ENCODE data around the gene APOA4. TPM values are rescaled to one million over a fixed set of nuclear protein-coding genes. Genes with fewer than 3 reads are reported as not detected.

APOA4 gene
- total and polyA plus RNA-seq, 4 donors, result 0.89 to 382 (median 131) TPM

DNA sequence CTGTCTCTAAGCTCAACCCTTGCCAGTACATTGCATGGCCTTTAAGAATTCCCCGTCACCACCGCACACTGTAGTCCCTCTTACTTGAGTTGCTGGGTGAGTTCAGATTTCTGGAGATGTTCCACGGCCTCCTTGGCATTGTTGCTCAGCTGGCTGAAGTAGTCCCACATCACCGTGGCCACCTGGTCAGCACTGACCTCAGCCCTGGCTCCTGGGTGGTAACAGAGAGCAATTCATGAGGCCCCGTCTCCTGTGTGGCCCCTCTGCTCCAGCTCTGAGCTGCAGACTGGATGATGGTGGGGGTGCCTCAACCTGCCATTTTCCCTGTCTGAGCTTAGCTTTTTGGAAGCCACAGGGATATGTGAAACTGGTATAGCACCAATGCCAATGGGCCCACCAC lies 529 bp downstream of the APOA4 start:
- H3K27ac ChIP-seq (ENCODE audit: low read depth in 1 of 2, low read length in 2 of 2), result no peak overlapping the region
- no peaks in the 10 kb centered on the region for H3K27me3 ChIP-seq (ENCODE audit: control insufficient read depth in 4 of 4, insufficient read depth in 4 of 4, low read length in 3 of 4)
- no peak overlapping the region for H3K4me3 ChIP-seq (ENCODE audit: low read depth in 1 of 3, low read length in 3 of 3)
- peaks cover 15 to 28% (median 23%) of the 10 kb centered on the region in 4 donors for H3K4me1 ChIP-seq (ENCODE audit: control insufficient read depth in 4 of 4, insufficient read depth in 4 of 4, low read length in 3 of 4)
- TF ChIP-seq HNF4G (IDR thresholded peaks at IDR 0.05) (no peak), NR2F2 (IDR thresholded peaks at IDR 0.05) (no peak), FOXA2 (IDR thresholded peaks at IDR 0.05) (no peak), HNF4A (conservative IDR thresholded peaks at IDR 0.05) (no peak)
- TF ChIP-seq, protein P1, sequence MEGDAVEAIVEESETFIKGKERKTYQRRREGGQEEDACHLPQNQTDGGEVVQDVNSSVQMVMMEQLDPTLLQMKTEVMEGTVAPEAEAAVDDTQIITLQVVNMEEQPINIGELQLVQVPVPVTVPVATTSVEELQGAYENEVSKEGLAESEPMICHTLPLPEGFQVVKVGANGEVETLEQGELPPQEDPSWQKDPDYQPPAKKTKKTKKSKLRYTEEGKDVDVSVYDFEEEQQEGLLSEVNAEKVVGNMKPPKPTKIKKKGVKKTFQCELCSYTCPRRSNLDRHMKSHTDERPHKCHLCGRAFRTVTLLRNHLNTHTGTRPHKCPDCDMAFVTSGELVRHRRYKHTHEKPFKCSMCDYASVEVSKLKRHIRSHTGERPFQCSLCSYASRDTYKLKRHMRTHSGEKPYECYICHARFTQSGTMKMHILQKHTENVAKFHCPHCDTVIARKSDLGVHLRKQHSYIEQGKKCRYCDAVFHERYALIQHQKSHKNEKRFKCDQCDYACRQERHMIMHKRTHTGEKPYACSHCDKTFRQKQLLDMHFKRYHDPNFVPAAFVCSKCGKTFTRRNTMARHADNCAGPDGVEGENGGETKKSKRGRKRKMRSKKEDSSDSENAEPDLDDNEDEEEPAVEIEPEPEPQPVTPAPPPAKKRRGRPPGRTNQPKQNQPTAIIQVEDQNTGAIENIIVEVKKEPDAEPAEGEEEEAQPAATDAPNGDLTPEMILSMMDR (IDR thresholded peaks at IDR 0.05; ENCODE audit: low read depth, low read length, missing input control), result no peak
- TF ChIP-seq, protein P2, sequence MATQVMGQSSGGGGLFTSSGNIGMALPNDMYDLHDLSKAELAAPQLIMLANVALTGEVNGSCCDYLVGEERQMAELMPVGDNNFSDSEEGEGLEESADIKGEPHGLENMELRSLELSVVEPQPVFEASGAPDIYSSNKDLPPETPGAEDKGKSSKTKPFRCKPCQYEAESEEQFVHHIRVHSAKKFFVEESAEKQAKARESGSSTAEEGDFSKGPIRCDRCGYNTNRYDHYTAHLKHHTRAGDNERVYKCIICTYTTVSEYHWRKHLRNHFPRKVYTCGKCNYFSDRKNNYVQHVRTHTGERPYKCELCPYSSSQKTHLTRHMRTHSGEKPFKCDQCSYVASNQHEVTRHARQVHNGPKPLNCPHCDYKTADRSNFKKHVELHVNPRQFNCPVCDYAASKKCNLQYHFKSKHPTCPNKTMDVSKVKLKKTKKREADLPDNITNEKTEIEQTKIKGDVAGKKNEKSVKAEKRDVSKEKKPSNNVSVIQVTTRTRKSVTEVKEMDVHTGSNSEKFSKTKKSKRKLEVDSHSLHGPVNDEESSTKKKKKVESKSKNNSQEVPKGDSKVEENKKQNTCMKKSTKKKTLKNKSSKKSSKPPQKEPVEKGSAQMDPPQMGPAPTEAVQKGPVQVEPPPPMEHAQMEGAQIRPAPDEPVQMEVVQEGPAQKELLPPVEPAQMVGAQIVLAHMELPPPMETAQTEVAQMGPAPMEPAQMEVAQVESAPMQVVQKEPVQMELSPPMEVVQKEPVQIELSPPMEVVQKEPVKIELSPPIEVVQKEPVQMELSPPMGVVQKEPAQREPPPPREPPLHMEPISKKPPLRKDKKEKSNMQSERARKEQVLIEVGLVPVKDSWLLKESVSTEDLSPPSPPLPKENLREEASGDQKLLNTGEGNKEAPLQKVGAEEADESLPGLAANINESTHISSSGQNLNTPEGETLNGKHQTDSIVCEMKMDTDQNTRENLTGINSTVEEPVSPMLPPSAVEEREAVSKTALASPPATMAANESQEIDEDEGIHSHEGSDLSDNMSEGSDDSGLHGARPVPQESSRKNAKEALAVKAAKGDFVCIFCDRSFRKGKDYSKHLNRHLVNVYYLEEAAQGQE (IDR thresholded peaks at IDR 0.05), result no peak
- H3K36me3 ChIP-seq (ENCODE audit: control insufficient read depth in 4 of 4, insufficient read depth in 3 of 4, low read depth in 1 of 4, low read length in 3 of 4), result no peaks in the 10 kb centered on the region
- H3K9me3 ChIP-seq (ENCODE audit: control insufficient read depth in 4 of 4, low read length in 3 of 4), result no peaks in the 10 kb centered on the region
- WGBS, result 66% methylated on average over 5 of the region's 5 CpGs
- no peak for DNase-seq (ENCODE audit: low spot score)
- H3K9ac ChIP-seq (ENCODE audit: low read depth in 1 of 2, low read length in 2 of 2), result no peak overlapping the region

DNA sequence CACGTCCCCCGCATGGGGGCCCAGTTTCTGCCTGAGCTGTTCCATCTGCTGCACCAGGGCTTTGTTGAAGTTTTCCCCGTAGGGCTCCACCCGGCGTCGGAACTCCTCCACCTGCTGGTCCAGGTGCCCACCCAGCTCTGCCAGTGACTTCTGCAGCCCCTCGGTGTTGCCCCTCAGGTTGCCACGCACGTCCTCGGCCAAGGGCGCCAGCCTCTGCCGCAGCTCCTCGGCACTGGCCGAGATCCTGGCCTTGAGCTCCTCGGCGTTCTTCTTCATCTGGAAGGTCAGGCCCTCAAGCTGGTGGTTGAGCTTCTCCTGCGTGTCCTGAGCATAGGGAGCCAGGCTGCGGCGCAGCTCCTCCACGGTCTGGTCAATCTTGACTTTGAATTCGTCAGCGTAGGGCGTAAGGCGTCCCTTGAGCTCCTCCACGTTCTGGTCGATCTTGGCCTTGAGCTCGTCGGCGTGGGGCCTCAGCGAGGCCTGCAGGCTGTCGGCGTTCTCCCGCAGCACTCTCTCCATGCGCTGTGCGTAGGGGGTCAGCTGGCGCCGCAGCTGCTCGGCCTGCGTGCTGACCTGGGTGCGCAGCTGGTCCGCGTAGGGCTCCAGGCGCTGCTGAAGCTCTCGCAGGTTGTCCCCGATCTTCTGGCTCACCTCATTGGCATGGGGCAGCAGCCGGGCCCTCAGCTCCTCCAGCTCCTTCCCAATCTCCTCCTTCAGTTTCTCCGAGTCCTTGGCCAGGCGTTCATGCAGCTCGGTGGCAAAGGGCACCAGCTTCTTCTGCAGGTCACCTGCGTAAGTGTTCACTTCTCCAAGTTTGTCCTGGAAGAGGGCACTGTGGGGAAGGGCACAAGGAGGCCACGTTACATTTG lies 1.8 kb downstream of the APOA4 start:
- no peaks in the 10 kb centered on the region for H3K27me3 ChIP-seq (ENCODE audit: control insufficient read depth in 4 of 4, insufficient read depth in 4 of 4, low read length in 3 of 4)
- no peak overlapping the region for H3K27ac ChIP-seq (ENCODE audit: low read depth in 1 of 2, low read length in 2 of 2)
- no peaks in the 10 kb centered on the region for H3K9me3 ChIP-seq (ENCODE audit: control insufficient read depth in 4 of 4, low read length in 3 of 4)
- H3K4me1 ChIP-seq (ENCODE audit: control insufficient read depth in 4 of 4, insufficient read depth in 4 of 4, low read length in 3 of 4), result peaks cover 7 to 21% (median 14%) of the 10 kb centered on the region in 4 donors
- WGBS, result 96% methylated on average over 51 of the region's 51 CpGs
- no peaks in the 10 kb centered on the region for H3K36me3 ChIP-seq (ENCODE audit: control insufficient read depth in 4 of 4, insufficient read depth in 3 of 4, low read depth in 1 of 4, low read length in 3 of 4)
- no peak for TF ChIP-seq RAD21 (IDR thresholded peaks at IDR 0.05)
- TF ChIP-seq, protein P3, sequence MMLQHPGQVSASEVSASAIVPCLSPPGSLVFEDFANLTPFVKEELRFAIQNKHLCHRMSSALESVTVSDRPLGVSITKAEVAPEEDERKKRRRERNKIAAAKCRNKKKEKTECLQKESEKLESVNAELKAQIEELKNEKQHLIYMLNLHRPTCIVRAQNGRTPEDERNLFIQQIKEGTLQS (IDR thresholded peaks at IDR 0.05), result no peak
- no peak for TF ChIP-seq JUND (IDR thresholded peaks at IDR 0.05)
- TF ChIP-seq FOXA2 (IDR thresholded peaks at IDR 0.05), result no peak
- TF ChIP-seq, protein P2 (IDR thresholded peaks at IDR 0.05), result no peak
- no peak overlapping the region for H3K4me3 ChIP-seq (ENCODE audit: low read depth in 1 of 3, low read length in 3 of 3)
- DNase-seq (ENCODE audit: low spot score), result no peak
- H3K9ac ChIP-seq (ENCODE audit: low read depth in 1 of 2, low read length in 2 of 2), result no peak overlapping the region
